ENCODE results near the gene ZFYVE21.

ZFYVE21 gene

GRCh38 chr14:103698380-103699260 is 17.0 kb upstream of the ZFYVE21 start:
- Histone ChIP-seq H3K4me3 (ENCODE audit: low read depth in 1 of 2, low read length in 2 of 2) (no peak overlapping the region), H2AFZ (ENCODE audit: low read depth, low read length) (no peak overlapping the region), H4K20me1 (ENCODE audit: insufficient read depth, low read length) (peaks cover 73% of the 10 kb centered on the region), H3K9ac (ENCODE audit: low read depth, low read length) (no peak overlapping the region), H3K9me3 (ENCODE audit: insufficient read depth, low read length, severe bottlenecking) (no peaks in the 10 kb centered on the region), H3K79me2 (ENCODE audit: insufficient read depth, low read length) (peaks cover 20% of the 10 kb centered on the region; the same call in 1 of the 2 replicates), H3K4me2 (ENCODE audit: insufficient read depth, low read length) (no peak overlapping the region), H3K27ac (ENCODE audit: low read length) (no peak overlapping the region), H3K36me3 (ENCODE audit: insufficient read depth, low read length) (peaks cover 92% of the 10 kb centered on the region), H3K27me3 (ENCODE audit: insufficient read depth, low read length, poor library complexity) (no peaks in the 10 kb centered on the region), H3K4me1 (ENCODE audit: insufficient read depth, low read length) (no peaks in the 10 kb centered on the region)
- ATAC-seq (ENCODE audit: insufficient read depth, low read depth) (peak; percentile 29; the same call in 2 of the 3 replicates), DNase-seq (no peak)
- TF ChIP-seq CTCF (IDR thresholded peaks at IDR 0.05; ENCODE audit: borderline replicate concordance, extremely low read depth, low read length, poor library complexity, severe bottlenecking) (no peak), EZH2 (IDR thresholded peaks at IDR 0.05; ENCODE audit: borderline replicate concordance, low read depth, low read length, severe bottlenecking) (no peak)

GRCh38 chr14:103699261-103699661 is 16.3 kb upstream of the ZFYVE21 start:
- peaks cover 73% of the 10 kb centered on the region for H4K20me1 ChIP-seq (ENCODE audit: insufficient read depth, low read length)
- H3K36me3 ChIP-seq (ENCODE audit: insufficient read depth, low read length), result peaks cover 91% of the 10 kb centered on the region
- H3K27me3 ChIP-seq (ENCODE audit: insufficient read depth, low read length, poor library complexity), result no peaks in the 10 kb centered on the region
- H3K27ac ChIP-seq (ENCODE audit: low read length), result no peak overlapping the region
- no peak for DNase-seq
- H3K4me1 ChIP-seq (ENCODE audit: insufficient read depth, low read length), result no peaks in the 10 kb centered on the region
- ATAC-seq (ENCODE audit: insufficient read depth, low read depth), result peak; percentile 2; the same call in 1 of the 3 replicates
- H3K9me3 ChIP-seq (ENCODE audit: insufficient read depth, low read length, severe bottlenecking), result no peaks in the 10 kb centered on the region
- no peak overlapping the region for H3K4me2 ChIP-seq (ENCODE audit: insufficient read depth, low read length)
- TF ChIP-seq CTCF (IDR thresholded peaks at IDR 0.05; ENCODE audit: borderline replicate concordance, extremely low read depth, low read length, poor library complexity, severe bottlenecking), result no peak
- no peak for TF ChIP-seq EZH2 (IDR thresholded peaks at IDR 0.05; ENCODE audit: borderline replicate concordance, low read depth, low read length, severe bottlenecking)
- H3K79me2 ChIP-seq (ENCODE audit: insufficient read depth, low read length), result peaks cover 20% of the 10 kb centered on the region; the same call in 1 of the 2 replicates
- no peak overlapping the region for H3K9ac ChIP-seq (ENCODE audit: low read depth, low read length)
- no peak overlapping the region for H3K4me3 ChIP-seq (ENCODE audit: low read depth in 1 of 2, low read length in 2 of 2)
- H2AFZ ChIP-seq (ENCODE audit: low read depth, low read length), result no peak overlapping the region

GRCh38 chr14:103699901-103700752 is 15.5 kb upstream of the ZFYVE21 start:
- H3K27ac ChIP-seq (ENCODE audit: low read length), result no peak overlapping the region
- H3K9ac ChIP-seq (ENCODE audit: low read depth, low read length), result no peak overlapping the region
- H2AFZ ChIP-seq (ENCODE audit: low read depth, low read length), result no peak overlapping the region
- H3K27me3 ChIP-seq (ENCODE audit: insufficient read depth, low read length, poor library complexity), result no peaks in the 10 kb centered on the region
- H3K4me1 ChIP-seq (ENCODE audit: insufficient read depth, low read length), result no peaks in the 10 kb centered on the region
- H3K4me2 ChIP-seq (ENCODE audit: insufficient read depth, low read length), result no peak overlapping the region
- no peaks in the 10 kb centered on the region for H3K9me3 ChIP-seq (ENCODE audit: insufficient read depth, low read length, severe bottlenecking)
- H4K20me1 ChIP-seq (ENCODE audit: insufficient read depth, low read length), result peaks cover 79% of the 10 kb centered on the region
- ATAC-seq (ENCODE audit: insufficient read depth, low read depth) (no peak), DNase-seq (no peak)
- peaks cover 91% of the 10 kb centered on the region for H3K36me3 ChIP-seq (ENCODE audit: insufficient read depth, low read length)
- no peak overlapping the region for H3K4me3 ChIP-seq (ENCODE audit: low read depth in 1 of 2, low read length in 2 of 2)
- TF ChIP-seq CTCF (IDR thresholded peaks at IDR 0.05; ENCODE audit: borderline replicate concordance, extremely low read depth, low read length, poor library complexity, severe bottlenecking) (no peak), EZH2 (IDR thresholded peaks at IDR 0.05; ENCODE audit: borderline replicate concordance, low read depth, low read length, severe bottlenecking) (no peak)
- peaks cover 18% of the 10 kb centered on the region; the same call in 1 of the 2 replicates for H3K79me2 ChIP-seq (ENCODE audit: insufficient read depth, low read length)
